KMS-11 (cell line): Measurements from ENCODE around the gene UBE4B.

ENCODE experiments used
- H2AFZ ChIP-seq: fragments of 200-600 bp; sonication (generic); 2 replicates; pipeline ENCODE4 v1.6.1; 2016; ENCODE audit warnings: antibody characterized with exemption, mixed run types, low read depth
- H3K27ac ChIP-seq: fragments of 200-600 bp; sonication (generic); 2 replicates; pipeline ENCODE4 v1.6.1; 2016; ENCODE audit warnings: mild to moderate bottlenecking, mixed run types
- H3K27me3 ChIP-seq: fragments of 200-600 bp; sonication (generic); 2 replicates; pipeline ENCODE4 v1.6.1; 2017; ENCODE audit warnings: mild to moderate bottlenecking, low read depth, mixed run types, moderate library complexity; ENCODE audit not compliant: insufficient read depth
- H3K36me3 ChIP-seq: fragments of 200-600 bp; sonication (generic); 2 replicates; pipeline ENCODE4 v1.6.1; 2017; ENCODE audit warnings: mild to moderate bottlenecking, mixed run types; ENCODE audit not compliant: insufficient read depth
- H3K4me1 ChIP-seq: fragments of 200-600 bp; sonication (generic); 2 replicates; pipeline ENCODE4 v1.6.1; 2016; ENCODE audit warnings: mild to moderate bottlenecking, low read depth, mixed run types; ENCODE audit not compliant: poor library complexity, severe bottlenecking
- H3K4me2 ChIP-seq: fragments of 200-600 bp; sonication (generic); 2 replicates; pipeline ENCODE4 v1.7.0; 2016; ENCODE audit warnings: mild to moderate bottlenecking, mixed run types
- H3K4me3 ChIP-seq: fragments of 200-600 bp; sonication (generic); IDR thresholded peaks from 2 replicates; pipeline ENCODE4 v1.6.1; 2017; ENCODE audit warnings: low read depth, low read length, mixed read lengths; ENCODE audit not compliant: insufficient read depth
- H3K79me2 ChIP-seq: fragments of 200-600 bp; sonication (generic); 2 replicates; pipeline ENCODE4 v1.6.1; 2016; ENCODE audit warnings: low read depth, mixed run types; ENCODE audit not compliant: insufficient read depth
- H3K9ac ChIP-seq: fragments of 200-600 bp; sonication (generic); 2 replicates; pipeline ENCODE4 v1.6.1; 2016; ENCODE audit warnings: mild to moderate bottlenecking, mixed run types
- H4K20me1 ChIP-seq: fragments of 200-600 bp; sonication (generic); 2 replicates; pipeline ENCODE4 v1.6.1; 2016; ENCODE audit warnings: mild to moderate bottlenecking, mixed run types; ENCODE audit not compliant: insufficient read depth
- TF ChIP-seq, protein P1 (sequence below): fragments of 200-600 bp; sonication (generic); conservative IDR thresholded peaks from 2 replicates; pipeline ENCODE4 v1.6.1; 2017; ENCODE audit warnings: low read depth, mild to moderate bottlenecking, antibody characterized with exemption, low read length, moderate library complexity, mixed read lengths

UBE4B gene

DNA sequence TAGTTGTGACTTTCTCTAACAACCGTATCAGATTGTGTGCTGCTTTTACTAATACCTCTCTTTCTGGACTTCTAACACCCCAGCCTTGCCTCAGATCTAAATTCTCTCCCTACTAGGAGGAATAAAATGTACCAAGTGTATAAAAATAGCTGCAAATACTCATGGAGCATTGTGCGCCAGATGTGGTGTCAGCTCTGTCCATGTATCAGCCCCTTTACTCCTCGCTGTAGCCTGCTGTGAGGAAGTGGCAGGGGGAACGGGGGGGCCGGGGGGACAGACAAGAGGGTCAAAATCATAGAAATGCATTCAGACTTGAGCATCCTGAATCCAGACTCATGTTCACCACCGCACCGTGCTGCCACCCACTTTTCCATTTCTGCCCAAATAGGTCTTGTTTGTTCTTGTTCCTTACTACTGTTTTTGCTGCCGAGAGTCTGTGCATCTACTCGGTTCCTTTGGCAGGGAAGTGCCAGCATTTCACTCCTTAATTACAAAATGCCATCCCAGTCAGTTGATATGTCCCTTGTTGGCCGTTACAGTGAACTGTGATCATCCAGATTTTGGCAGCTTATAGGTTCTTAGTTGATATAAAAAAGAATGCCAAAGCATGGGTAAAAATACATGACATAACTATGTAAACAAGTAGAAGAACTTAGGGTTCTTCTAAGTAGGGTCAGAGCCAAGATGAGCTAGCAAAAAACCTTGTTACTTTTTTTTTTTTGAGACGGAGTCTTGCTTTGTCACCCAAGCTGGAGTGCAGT lies 76.4 kb downstream of the UBE4B start:
- no peak overlapping the region for H3K9ac ChIP-seq
- H3K79me2 ChIP-seq = no peaks in the 10 kb centered on the region
- H3K27ac ChIP-seq = no peak overlapping the region
- no peak overlapping the region for H2AFZ ChIP-seq
- no peaks in the 10 kb centered on the region for H3K27me3 ChIP-seq
- H3K4me3 ChIP-seq = no peak overlapping the region
- H3K4me1 ChIP-seq = no peaks in the 10 kb centered on the region
- no peak overlapping the region for H3K4me2 ChIP-seq
- TF ChIP-seq, protein P1, sequence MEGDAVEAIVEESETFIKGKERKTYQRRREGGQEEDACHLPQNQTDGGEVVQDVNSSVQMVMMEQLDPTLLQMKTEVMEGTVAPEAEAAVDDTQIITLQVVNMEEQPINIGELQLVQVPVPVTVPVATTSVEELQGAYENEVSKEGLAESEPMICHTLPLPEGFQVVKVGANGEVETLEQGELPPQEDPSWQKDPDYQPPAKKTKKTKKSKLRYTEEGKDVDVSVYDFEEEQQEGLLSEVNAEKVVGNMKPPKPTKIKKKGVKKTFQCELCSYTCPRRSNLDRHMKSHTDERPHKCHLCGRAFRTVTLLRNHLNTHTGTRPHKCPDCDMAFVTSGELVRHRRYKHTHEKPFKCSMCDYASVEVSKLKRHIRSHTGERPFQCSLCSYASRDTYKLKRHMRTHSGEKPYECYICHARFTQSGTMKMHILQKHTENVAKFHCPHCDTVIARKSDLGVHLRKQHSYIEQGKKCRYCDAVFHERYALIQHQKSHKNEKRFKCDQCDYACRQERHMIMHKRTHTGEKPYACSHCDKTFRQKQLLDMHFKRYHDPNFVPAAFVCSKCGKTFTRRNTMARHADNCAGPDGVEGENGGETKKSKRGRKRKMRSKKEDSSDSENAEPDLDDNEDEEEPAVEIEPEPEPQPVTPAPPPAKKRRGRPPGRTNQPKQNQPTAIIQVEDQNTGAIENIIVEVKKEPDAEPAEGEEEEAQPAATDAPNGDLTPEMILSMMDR = no peak
- no peaks in the 10 kb centered on the region for H4K20me1 ChIP-seq
- no peaks in the 10 kb centered on the region for H3K36me3 ChIP-seq

DNA sequence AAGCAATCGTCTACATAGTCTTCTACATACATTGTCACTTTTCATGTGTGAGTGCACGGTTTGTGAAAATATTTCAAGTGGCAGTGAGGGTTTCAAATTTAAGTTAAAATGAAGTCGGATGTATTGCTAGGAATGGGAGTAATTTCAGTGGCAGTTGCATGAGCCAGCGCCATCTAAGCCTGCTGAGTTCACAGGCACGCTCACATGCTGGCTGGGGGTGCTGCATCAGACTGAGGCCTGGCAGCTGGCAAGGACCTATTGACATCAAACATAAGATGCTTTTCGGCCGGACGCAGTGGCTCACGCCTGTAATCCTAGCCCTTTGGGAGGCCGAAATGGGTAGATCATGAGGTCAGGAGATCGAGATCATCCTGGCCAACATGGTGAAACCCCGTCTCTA lies 80.7 kb downstream of the UBE4B start:
- Histone ChIP-seq H4K20me1 (no peaks in the 10 kb centered on the region), H3K27me3 (no peaks in the 10 kb centered on the region), H3K27ac (no peak overlapping the region), H3K36me3 (no peaks in the 10 kb centered on the region), H3K4me1 (no peaks in the 10 kb centered on the region), H3K79me2 (no peaks in the 10 kb centered on the region), H3K4me3 (no peak overlapping the region), H2AFZ (no peak overlapping the region), H3K4me2 (no peak overlapping the region), H3K9ac (no peak overlapping the region)
- TF ChIP-seq, protein P1 = no peak

DNA sequence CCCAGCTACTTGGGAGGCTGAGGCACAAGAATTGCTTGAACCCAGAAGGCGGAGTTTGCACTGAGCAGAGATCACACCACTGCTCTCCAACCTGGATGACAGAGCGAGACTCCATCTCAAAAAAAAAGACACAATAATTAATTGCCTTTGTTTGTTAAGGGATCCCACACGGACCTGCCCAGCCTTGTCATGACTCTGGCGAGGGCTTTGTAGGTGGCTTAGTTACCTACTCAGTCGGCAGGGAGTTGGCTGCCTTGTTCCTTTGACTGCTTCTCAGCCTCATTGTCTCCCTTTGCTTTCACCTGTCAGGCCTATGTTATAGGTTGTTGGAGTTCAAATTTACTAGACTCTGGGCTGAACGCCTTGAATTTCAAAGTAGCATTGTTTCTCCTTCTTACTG lies 82.0 kb downstream of the UBE4B start:
- no peak overlapping the region for H3K4me2 ChIP-seq
- no peaks in the 10 kb centered on the region for H3K4me1 ChIP-seq
- no peak overlapping the region for H2AFZ ChIP-seq
- H3K27ac ChIP-seq = no peak overlapping the region
- no peak overlapping the region for H3K4me3 ChIP-seq
- no peak overlapping the region for H3K9ac ChIP-seq
- H3K27me3 ChIP-seq = no peaks in the 10 kb centered on the region
- H3K79me2 ChIP-seq = no peaks in the 10 kb centered on the region
- H3K36me3 ChIP-seq = no peaks in the 10 kb centered on the region
- no peaks in the 10 kb centered on the region for H4K20me1 ChIP-seq
- TF ChIP-seq, protein P1 = no peak

GRCh38 chr1:10117132-10117531 lies 84.4 kb downstream of the UBE4B start:
- no peaks in the 10 kb centered on the region for H3K79me2 ChIP-seq
- no peaks in the 10 kb centered on the region for H3K4me1 ChIP-seq
- no peak overlapping the region for H3K9ac ChIP-seq
- no peaks in the 10 kb centered on the region for H3K27me3 ChIP-seq
- H3K27ac ChIP-seq = no peak overlapping the region
- no peaks in the 10 kb centered on the region for H4K20me1 ChIP-seq
- no peak overlapping the region for H3K4me3 ChIP-seq
- H3K36me3 ChIP-seq = no peaks in the 10 kb centered on the region
- no peak overlapping the region for H3K4me2 ChIP-seq
- H2AFZ ChIP-seq = no peak overlapping the region
- TF ChIP-seq, protein P1 = no peak
